Activated CD4-positive, alpha-beta T cell treated with anti-CD3 and anti-CD28 coated beads, Interleukin-2, amount 50 U/mL, for 48 hours (primary cell): ENCODE measurements around the gene TRIM69.

Experiments
- DNase-seq, 2 experiments: peaks; one replicate each; pipeline ENCODE4 v3.0.0-alpha.2; 2020

Gene TRIM69

DNA sequence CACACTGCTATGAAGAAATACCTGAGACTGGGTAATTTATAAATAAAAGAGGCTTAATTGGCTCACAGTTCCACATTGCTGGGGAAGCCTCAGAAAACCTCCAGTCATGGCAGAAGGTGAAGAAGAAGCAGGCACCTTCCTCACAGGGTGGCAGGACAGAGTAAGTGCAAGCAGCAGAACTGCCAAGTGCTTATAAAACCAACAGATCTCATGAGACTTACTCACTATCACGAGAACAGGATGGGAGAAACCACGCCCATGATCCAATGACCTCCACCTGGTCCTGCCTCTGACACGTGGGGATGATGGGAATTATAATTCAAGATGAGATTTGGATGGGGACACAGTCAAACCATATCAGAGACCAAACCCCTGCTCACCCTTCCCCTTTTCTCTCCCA, 75.0 kb downstream of the TRIM69 start:
- DNase-seq, result no peak

DNA sequence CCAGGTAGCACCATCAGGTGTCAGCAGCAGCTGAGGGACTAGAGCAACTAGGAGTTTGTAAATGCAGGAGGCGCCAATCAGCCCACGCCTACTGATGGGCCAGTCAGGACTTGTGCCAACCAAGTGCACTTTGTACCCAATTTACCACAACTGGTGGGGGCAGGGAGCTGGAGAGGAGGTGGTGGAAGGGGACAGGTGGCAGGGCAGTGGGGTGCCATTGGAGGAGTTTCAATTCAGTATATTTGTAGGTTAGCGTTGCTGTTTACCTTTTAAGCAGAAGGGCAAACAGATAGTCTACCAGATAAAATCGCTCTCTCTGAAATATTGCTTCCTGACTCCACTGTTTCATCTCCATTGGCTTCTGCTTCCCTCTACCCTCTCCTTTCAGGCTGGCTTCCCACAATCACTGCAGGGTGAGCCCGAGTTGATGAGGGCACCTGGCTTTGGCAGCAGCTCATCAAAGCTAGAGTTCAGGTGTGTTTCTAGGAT, 75.7 kb downstream of the TRIM69 start:
- no peak for DNase-seq

- DNase-seq, result peak in 1 of 2 experiments; percentile 14
Measured at GRCh38 chr15:44813231-44813630, 76.9 kb downstream of the TRIM69 start.
